HepG2 (cell line): Measurements from ENCODE around the gene SHISAL1. TPM values are rescaled to one million over a fixed set of nuclear protein-coding genes. Genes with fewer than 3 reads are reported as not detected.

Experiments
- CEBPZ ChIP-seq: IDR thresholded peaks from 2 replicates; pipeline ENCODE4 v1.6.1; 2012; ENCODE audit warnings: low read length, improper control_type of control experiment
- HIVEP1 ChIP-seq: sonication (generic); formaldehyde crosslinking; IDR thresholded peaks from 2 replicates; pipeline ENCODE4 v1.4.0; 2020; ENCODE audit warnings: mild to moderate bottlenecking, missing genetic modification reagents
- KAT8 ChIP-seq: IDR thresholded peaks from 2 replicates; pipeline ENCODE4 v1.6.1; 2016; ENCODE audit warnings: missing genetic modification reagents, missing compliant biosample characterization
- NKX3-1 ChIP-seq: sonication (generic); formaldehyde crosslinking; IDR thresholded peaks from 2 replicates; pipeline ENCODE4 v1.5.0; 2020; ENCODE audit warnings: missing genetic modification reagents
- SCMH1 ChIP-seq: sonication (generic); formaldehyde crosslinking; IDR thresholded peaks from 2 replicates; pipeline ENCODE4 v1.9.0; 2021; ENCODE audit warnings: missing genetic modification reagents, mild to moderate bottlenecking, borderline replicate concordance
- STAG1 ChIP-seq: sonication (generic); formaldehyde crosslinking; IDR thresholded peaks from 2 replicates; pipeline ENCODE4 v1.4.0; 2020; ENCODE audit warnings: missing genetic modification reagents
- TCF7L2 ChIP-seq: IDR thresholded peaks from 2 replicates; pipeline ENCODE4 v1.6.1; 2011; ENCODE audit warnings: mild to moderate bottlenecking, low read depth, low read length, moderate library complexity
- polyA plus RNA-seq, 8 experiments: library from polyadenylated mRNA; depleted of rRNA in 3 of 8; stranded (reverse) in 7 of 8; unstranded in 1 of 8; fragments of >200 nt; fragmentation: Illumina TruSeq in 4 of 8; extraction: Trizol in 4 of 8; gene quantifications; 2 replicates each; pipeline versions ENCODE4 v1.2.1 to v1.2.3, GENCODE V29; 2011 to 2016; ENCODE audit warnings: low read depth in 4 of 8, missing spikeins in 1 of 8, mixed read lengths in 1 of 8; ENCODE audit not compliant: insufficient read depth in 1 of 8
- total RNA-seq, 5 experiments: library from RNA; depleted of rRNA; stranded (reverse); fragments of >200 nt; fragmentation: Illumina TruSeq; extraction: Trizol; gene quantifications; 2 replicates each; pipeline ENCODE4 v1.2.3, GENCODE V29; 2016; ENCODE audit warnings: low read depth in 1 of 5
- TF ChIP-seq, protein P1 (sequence below): sonication (generic); formaldehyde crosslinking; IDR thresholded peaks from 2 replicates; pipeline ENCODE4 v1.4.0; 2020; ENCODE audit warnings: missing genetic modification reagents

SHISAL1 gene
- total and polyA plus RNA-seq, 2 of the 13 experiments (the other 11 are each of a cell fraction or from before 2014, with no cell fraction given) = not detected

GRCh38 chr22:44246615-44247326 is 66.0 kb downstream of the SHISAL1 start (continued):
- TF ChIP-seq CEBPZ = no peak
- no peak for TF ChIP-seq STAG1 (CRISPR knock-in tag)
- TF ChIP-seq, protein P1, sequence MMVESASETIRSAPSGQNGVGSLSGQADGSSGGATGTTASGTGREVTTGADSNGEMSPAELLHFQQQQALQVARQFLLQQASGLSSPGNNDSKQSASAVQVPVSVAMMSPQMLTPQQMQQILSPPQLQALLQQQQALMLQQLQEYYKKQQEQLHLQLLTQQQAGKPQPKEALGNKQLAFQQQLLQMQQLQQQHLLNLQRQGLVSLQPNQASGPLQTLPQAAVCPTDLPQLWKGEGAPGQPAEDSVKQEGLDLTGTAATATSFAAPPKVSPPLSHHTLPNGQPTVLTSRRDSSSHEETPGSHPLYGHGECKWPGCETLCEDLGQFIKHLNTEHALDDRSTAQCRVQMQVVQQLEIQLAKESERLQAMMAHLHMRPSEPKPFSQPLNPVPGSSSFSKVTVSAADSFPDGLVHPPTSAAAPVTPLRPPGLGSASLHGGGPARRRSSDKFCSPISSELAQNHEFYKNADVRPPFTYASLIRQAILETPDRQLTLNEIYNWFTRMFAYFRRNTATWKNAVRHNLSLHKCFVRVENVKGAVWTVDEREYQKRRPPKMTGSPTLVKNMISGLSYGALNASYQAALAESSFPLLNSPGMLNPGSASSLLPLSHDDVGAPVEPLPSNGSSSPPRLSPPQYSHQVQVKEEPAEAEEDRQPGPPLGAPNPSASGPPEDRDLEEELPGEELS (CRISPR knock-in tag) = no peak
- no peak for TF ChIP-seq TCF7L2
- no peak for TF ChIP-seq KAT8
- no peak for TF ChIP-seq HIVEP1 (CRISPR knock-in tag)
- no peak for TF ChIP-seq NKX3-1 (CRISPR knock-in tag)
- no peak for TF ChIP-seq SCMH1 (CRISPR knock-in tag)
